ENCODE data around the gene PHACTR1. TPM values are rescaled to one million over a fixed set of nuclear protein-coding genes. Genes with fewer than 3 reads are reported as not detected.
A peak's percentile ranks its signal among the peaks of the same experiment; 100 is the strongest.

The PHACTR1 gene
- total and polyA plus RNA-seq, 2 donors (not counting 1 experiment from before 2014, with no cell fraction given): 0.60 to 1.2 TPM

- Histone ChIP-seq H3K9ac (ENCODE audit: insufficient read depth, low read length) (no peak overlapping the region), H3K9me3 (ENCODE audit: control insufficient read depth, insufficient read depth, low read depth, low read length) (no peaks in the 10 kb centered on the region), H3K36me3 (ENCODE audit: control insufficient read depth, insufficient read depth, low read length) (no peaks in the 10 kb centered on the region), H2AFZ (ENCODE audit: low read length) (no peak overlapping the region), H3K27me3 (ENCODE audit: control insufficient read depth, insufficient read depth, low read length) (no peaks in the 10 kb centered on the region), H4K20me1 (ENCODE audit: control insufficient read depth, extremely low read depth, insufficient read depth, low read length) (no peaks in the 10 kb centered on the region), H3K27ac (ENCODE audit: insufficient read depth, low read length) (no peak overlapping the region), H3K79me2 (ENCODE audit: control insufficient read depth, insufficient read depth, low read length) (no peaks in the 10 kb centered on the region), H3K4me1 (ENCODE audit: control insufficient read depth, extremely low read depth, insufficient read depth, low read length) (no peaks in the 10 kb centered on the region), H3K4me2 (ENCODE audit: extremely low read depth, insufficient read depth, low read length) (no peak overlapping the region), H3K4me3 (replicated peaks in 1 of 4; ENCODE audit: control extremely low read depth in 1 of 4, insufficient read depth in 1 of 4, low read depth in 3 of 4, low read length in 4 of 4) (no peak overlapping the region)
- DNase-seq (ENCODE audit: low read depth in 2 of 2): peak in 1 of 2 donors; percentile 21
- TF ChIP-seq CTCF (conservative IDR thresholded peaks at IDR 0.05 in 1 of 2, IDR thresholded peaks at IDR 0.05 in 1 of 2; ENCODE audit: low read depth in 1 of 2, low read length in 2 of 2): no peak
- TF ChIP-seq EZH2 (IDR thresholded peaks at IDR 0.05; ENCODE audit: low read length, missing control alignments): no peak
Measured at GRCh38 chr6:12748815-12749521, 32.4 kb downstream of the PHACTR1 start.

GRCh38 chr6:12749531-12750379 is 33.2 kb downstream of the PHACTR1 start:
- H3K27ac ChIP-seq (ENCODE audit: insufficient read depth, low read length): no peak overlapping the region
- H3K9me3 ChIP-seq (ENCODE audit: control insufficient read depth, insufficient read depth, low read depth, low read length): no peaks in the 10 kb centered on the region
- peak in 1 of 2 donors; percentile 10 for DNase-seq (ENCODE audit: low read depth in 2 of 2)
- no peak overlapping the region for H3K4me3 ChIP-seq (replicated peaks in 1 of 4; ENCODE audit: control extremely low read depth in 1 of 4, insufficient read depth in 1 of 4, low read depth in 3 of 4, low read length in 4 of 4)
- no peak overlapping the region for H3K9ac ChIP-seq (ENCODE audit: insufficient read depth, low read length)
- H3K4me1 ChIP-seq (ENCODE audit: control insufficient read depth, extremely low read depth, insufficient read depth, low read length): no peaks in the 10 kb centered on the region
- H4K20me1 ChIP-seq (ENCODE audit: control insufficient read depth, extremely low read depth, insufficient read depth, low read length): no peaks in the 10 kb centered on the region
- no peak overlapping the region for H3K4me2 ChIP-seq (ENCODE audit: extremely low read depth, insufficient read depth, low read length)
- no peaks in the 10 kb centered on the region for H3K79me2 ChIP-seq (ENCODE audit: control insufficient read depth, insufficient read depth, low read length)
- no peak overlapping the region for H2AFZ ChIP-seq (ENCODE audit: low read length)
- no peak for TF ChIP-seq EZH2 (IDR thresholded peaks at IDR 0.05; ENCODE audit: low read length, missing control alignments)
- no peak for TF ChIP-seq CTCF (conservative IDR thresholded peaks at IDR 0.05 in 1 of 2, IDR thresholded peaks at IDR 0.05 in 1 of 2; ENCODE audit: low read depth in 1 of 2, low read length in 2 of 2)
- H3K27me3 ChIP-seq (ENCODE audit: control insufficient read depth, insufficient read depth, low read length): no peaks in the 10 kb centered on the region
- H3K36me3 ChIP-seq (ENCODE audit: control insufficient read depth, insufficient read depth, low read length): no peaks in the 10 kb centered on the region

- no peak overlapping the region for H3K4me3 ChIP-seq (replicated peaks in 1 of 4; ENCODE audit: control extremely low read depth in 1 of 4, insufficient read depth in 1 of 4, low read depth in 3 of 4, low read length in 4 of 4)
- TF ChIP-seq EZH2 (IDR thresholded peaks at IDR 0.05; ENCODE audit: low read length, missing control alignments) (no peak), CTCF (conservative IDR thresholded peaks at IDR 0.05 in 1 of 2, IDR thresholded peaks at IDR 0.05 in 1 of 2; ENCODE audit: low read depth in 1 of 2, low read length in 2 of 2) (no peak)
- no peaks in the 10 kb centered on the region for H3K27me3 ChIP-seq (ENCODE audit: control insufficient read depth, insufficient read depth, low read length)
- no peak overlapping the region for H3K4me2 ChIP-seq (ENCODE audit: extremely low read depth, insufficient read depth, low read length)
- H3K36me3 ChIP-seq (ENCODE audit: control insufficient read depth, insufficient read depth, low read length): no peaks in the 10 kb centered on the region
- no peaks in the 10 kb centered on the region for H4K20me1 ChIP-seq (ENCODE audit: control insufficient read depth, extremely low read depth, insufficient read depth, low read length)
- H3K27ac ChIP-seq (ENCODE audit: insufficient read depth, low read length): no peak overlapping the region
- H2AFZ ChIP-seq (ENCODE audit: low read length): no peak overlapping the region
- H3K4me1 ChIP-seq (ENCODE audit: control insufficient read depth, extremely low read depth, insufficient read depth, low read length): no peaks in the 10 kb centered on the region
- no peaks in the 10 kb centered on the region for H3K79me2 ChIP-seq (ENCODE audit: control insufficient read depth, insufficient read depth, low read length)
- no peak overlapping the region for H3K9ac ChIP-seq (ENCODE audit: insufficient read depth, low read length)
- no peaks in the 10 kb centered on the region for H3K9me3 ChIP-seq (ENCODE audit: control insufficient read depth, insufficient read depth, low read depth, low read length)
- no peak for DNase-seq (ENCODE audit: low read depth in 2 of 2)
Measured at GRCh38 chr6:12750416-12750815, 33.8 kb downstream of the PHACTR1 start.

Measured in fibroblast of lung (primary cell).